ENCODE results near the gene ZNRF3.
A peak's percentile ranks its signal among the peaks of the same experiment; 100 is the strongest.
"Not testable (repeated sequence)": the region's sequence is repeated elsewhere in the genome, so short reads cannot be mapped to it uniquely, and the experiment has no call there.

The ZNRF3 gene

GRCh38 chr22:29039148-29039547 is 155.8 kb downstream of the ZNRF3 start:
- DNase-seq (ENCODE audit: low spot score) = no peak

DNA sequence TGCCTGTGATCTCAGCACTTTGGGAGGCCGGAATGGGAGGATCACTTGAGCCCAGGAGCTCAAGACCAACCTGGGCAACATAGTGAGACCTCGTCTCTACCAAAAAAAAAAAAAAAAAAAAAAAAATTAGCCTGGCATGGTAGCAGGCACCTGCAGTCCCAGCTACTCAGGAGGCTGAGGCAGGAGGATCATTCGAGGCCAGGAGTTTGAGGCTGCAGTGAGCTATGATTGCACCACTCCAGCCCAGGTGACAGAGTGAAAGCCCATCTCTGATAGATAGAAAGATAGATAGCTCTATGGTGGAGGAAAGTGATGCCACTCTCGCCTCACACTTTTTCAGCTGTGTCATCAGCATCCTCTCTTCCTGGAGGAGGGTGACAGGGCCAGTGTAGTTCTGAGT is 156.3 kb downstream of the ZNRF3 start:
- DNase-seq (ENCODE audit: low spot score) = not testable (repeated sequence)

DNA sequence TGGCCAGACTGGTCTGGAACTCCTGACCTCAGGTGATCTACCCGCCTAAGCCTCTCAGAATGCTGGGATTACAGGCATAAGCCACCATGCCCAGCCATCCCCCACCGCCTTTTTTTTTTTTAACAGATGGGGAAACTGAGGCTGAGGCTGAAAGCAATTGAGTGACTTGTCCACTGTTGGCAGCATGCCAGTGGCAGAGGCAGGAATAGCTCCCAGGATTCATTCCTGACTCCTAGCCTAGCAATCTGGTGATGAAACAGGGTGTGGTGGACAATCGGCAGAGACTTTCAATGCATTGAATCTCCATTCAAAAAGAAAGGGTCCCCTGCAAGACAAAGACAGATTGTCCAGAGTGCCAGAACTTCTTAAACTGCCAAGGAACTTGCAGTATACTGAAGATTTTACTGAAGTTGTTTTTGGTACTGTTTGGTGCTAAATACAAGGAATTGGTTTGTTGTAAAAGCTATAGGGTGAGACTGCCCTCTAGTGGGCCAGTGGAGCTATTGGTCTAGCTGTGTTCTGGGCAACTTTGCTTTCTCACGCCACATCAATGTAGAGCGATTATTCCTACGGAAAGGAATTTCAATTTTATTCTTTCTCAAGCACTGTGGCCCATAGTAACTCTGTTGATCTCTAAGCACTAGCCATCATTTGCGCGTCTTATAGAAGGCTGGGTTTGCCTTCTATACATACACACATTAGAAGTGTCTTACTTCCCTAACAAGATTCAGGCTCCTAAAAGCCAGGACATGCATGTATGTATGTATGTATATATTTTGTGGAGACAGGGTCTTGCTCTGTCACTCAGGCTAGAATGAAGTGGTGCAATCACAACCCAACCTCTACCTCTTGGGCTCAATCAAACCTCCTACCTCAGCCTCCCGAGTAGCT is 157.3 kb downstream of the ZNRF3 start:
- peak; percentile 75 for DNase-seq (ENCODE audit: low spot score)

DNA sequence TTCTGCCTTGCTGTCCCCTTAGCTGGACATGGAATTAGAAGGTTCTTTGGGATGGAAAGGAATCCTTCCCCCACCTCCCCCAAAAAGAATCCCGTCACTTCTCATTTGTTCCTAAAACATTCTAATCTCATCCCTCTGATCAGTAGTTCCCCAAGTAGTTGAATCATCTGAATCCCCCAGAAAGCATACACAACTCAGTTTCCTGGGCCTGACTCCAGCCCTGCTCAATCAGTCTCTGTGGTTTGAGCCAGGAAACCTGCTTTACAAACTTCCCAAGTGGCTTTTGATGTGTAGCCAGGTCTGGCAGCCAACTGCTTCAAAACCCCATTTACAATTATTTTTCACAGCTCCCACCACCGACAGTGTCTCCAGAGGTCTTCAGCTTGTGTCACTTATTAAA is 158.0 kb downstream of the ZNRF3 start:
- no peak for DNase-seq (ENCODE audit: low spot score)

GRCh38 chr22:29043906-29044575 is 160.7 kb downstream of the ZNRF3 start:
- no peak for DNase-seq (ENCODE audit: low spot score)

- no peak for DNase-seq (ENCODE audit: low spot score)
Measured at GRCh38 chr22:29044657-29045176, 161.3 kb downstream of the ZNRF3 start.

DNA sequence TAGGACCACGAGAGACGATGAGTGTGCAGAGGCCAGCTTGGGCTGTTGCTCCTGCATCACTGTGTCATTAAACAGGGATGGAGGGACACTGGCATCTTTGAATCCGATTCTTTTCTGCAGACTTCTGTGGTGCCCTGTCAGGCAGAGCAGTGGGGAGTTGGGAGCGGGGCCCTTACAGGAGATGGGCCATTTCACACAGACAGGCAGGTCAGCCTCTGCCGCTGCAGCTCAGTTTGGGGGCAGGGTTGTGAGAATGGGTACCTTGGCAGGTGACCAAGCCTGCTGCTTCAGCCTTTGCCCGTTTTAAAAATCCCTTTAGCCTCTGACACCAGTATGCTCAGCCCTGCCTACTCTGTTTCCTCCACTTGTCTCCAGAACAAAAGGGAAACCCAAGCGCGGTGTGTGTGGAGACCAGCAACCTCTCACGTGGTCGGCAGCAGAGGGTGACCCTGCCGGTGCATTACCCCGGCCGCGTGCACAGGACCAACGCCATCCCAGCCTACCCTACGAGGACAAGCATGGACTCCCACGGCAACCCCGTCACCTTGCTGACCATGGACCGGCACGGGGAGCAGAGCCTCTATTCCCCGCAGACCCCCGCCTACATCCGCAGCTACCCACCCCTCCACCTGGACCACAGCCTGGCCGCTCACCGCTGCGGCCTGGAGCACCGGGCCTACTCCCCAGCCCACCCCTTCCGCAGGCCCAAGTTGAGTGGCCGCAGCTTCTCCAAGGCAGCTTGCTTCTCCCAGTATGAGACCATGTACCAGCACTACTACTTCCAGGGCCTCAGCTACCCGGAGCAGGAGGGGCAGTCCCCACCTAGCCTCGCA is 165.7 kb downstream of the ZNRF3 start:
- DNase-seq (ENCODE audit: low spot score) = no peak

DNA sequence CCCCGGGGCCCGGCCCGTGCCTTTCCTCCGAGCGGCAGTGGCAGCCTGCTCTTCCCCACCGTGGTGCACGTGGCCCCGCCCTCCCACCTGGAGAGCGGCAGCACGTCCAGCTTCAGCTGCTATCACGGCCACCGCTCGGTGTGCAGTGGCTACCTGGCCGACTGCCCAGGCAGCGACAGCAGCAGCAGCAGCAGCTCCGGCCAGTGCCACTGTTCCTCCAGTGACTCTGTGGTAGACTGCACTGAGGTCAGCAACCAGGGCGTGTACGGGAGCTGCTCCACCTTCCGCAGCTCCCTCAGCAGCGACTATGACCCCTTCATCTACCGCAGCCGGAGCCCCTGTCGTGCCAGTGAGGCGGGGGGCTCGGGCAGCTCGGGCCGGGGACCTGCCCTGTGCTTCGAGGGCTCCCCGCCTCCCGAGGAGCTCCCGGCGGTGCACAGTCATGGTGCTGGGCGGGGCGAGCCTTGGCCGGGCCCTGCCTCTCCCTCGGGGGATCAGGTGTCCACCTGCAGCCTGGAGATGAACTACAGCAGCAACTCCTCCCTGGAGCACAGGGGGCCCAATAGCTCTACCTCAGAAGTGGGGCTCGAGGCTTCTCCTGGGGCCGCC is 166.4 kb downstream of the ZNRF3 start:
- no peak for DNase-seq (ENCODE audit: low spot score)

GRCh38 chr22:29050457-29050856 is 167.1 kb downstream of the ZNRF3 start:
- no peak for DNase-seq (ENCODE audit: low spot score)

GRCh38 chr22:29053048-29053702 is 169.8 kb downstream of the ZNRF3 start:
- DNase-seq (ENCODE audit: low spot score) = no peak

GRCh38 chr22:29054251-29054767 is 170.9 kb downstream of the ZNRF3 start:
- DNase-seq (ENCODE audit: low spot score) = no peak

GRCh38 chr22:29055192-29055830 is 171.9 kb downstream of the ZNRF3 start:
- no peak for DNase-seq (ENCODE audit: low spot score)

GRCh38 chr22:29056472-29056871 is 173.1 kb downstream of the ZNRF3 start:
- no peak for DNase-seq (ENCODE audit: low spot score)

DNA sequence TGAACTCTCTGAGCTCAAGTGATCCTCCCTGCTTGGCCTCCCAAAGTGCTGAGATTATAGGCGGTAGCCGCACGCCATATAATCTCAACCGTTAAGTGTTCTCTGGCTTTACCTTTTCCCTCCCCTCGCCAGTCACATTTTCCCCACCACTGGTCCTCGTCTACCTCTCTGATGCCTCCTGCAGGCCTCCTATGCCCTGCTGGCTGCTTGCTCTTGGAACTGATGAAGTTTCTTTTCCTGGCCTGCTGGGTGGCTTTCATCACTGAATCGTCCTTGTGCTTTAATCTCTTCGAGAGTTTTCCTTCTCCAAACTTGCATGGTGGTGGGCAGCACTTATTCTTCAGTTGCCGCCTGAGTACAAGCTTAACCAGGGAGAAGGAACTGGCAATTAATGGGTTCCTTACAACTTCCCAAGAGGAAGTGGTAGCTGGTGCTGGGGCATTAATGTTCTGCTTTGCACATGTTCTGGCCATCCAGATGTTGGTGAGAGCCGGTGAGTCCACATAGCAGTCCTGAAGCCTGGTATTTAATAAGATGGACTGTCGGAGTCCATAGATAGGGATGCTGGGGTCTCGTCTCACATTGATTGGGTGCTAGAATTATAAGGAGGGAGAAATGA is 177.0 kb downstream of the ZNRF3 start:
- DNase-seq (ENCODE audit: low spot score) = no peak

DNA sequence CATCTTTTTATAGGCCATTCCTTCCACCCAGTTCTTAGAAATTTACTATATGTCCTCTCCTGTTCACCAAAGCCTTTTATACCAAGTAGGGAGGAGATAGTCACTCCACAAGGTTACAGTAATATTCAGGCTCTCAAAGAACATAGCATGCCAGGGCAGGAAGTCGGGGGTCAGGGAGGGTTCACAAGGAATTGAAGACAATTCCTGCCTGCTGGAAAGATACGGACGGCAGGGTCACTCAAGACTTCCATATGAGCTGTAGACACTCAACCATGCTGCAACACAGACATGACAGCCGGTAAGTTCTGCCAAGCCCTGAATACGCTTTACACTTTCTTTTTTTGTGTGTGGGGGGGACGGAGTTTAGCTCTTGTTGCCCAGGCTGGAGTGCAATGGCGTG is 177.6 kb downstream of the ZNRF3 start:
- DNase-seq (ENCODE audit: low spot score) = no peak

- DNase-seq (ENCODE audit: low spot score) = no peak
Measured at GRCh38 chr22:29061773-29062172, 178.4 kb downstream of the ZNRF3 start, which contains the start of gene C22orf31. Gene C22orf31, minus strand, starts transcription at chr22:29061831. Its CDS starts 39 bp downstream, at chr22:29061792.

DNA sequence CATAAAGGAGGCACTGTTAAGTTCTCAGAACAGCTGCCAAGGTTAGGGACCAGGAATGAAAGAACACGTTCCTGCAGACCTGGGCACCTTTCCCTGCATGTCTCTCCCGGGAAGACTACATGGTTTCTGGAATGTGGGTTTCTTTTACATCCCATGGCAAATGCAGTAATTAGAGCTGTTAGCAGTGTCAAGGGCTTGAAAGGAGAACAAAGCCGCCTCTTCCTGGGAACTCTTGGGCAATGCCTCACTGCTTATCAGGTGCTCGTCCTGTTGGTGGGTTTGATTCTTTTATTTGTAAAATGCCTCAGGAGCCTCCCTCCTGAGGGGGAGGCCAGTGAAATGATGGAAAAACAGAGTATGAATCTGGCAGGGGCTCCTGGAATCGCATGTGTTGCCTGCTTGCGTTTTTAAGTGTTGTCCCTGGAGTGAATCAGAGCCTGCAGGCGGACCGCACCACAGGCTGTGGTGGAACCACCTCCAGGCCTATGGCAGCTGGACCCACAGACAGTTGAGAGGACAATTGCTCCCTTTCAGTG is 179.0 kb downstream of the ZNRF3 start:
- DNase-seq (ENCODE audit: low spot score) = no peak

DNA sequence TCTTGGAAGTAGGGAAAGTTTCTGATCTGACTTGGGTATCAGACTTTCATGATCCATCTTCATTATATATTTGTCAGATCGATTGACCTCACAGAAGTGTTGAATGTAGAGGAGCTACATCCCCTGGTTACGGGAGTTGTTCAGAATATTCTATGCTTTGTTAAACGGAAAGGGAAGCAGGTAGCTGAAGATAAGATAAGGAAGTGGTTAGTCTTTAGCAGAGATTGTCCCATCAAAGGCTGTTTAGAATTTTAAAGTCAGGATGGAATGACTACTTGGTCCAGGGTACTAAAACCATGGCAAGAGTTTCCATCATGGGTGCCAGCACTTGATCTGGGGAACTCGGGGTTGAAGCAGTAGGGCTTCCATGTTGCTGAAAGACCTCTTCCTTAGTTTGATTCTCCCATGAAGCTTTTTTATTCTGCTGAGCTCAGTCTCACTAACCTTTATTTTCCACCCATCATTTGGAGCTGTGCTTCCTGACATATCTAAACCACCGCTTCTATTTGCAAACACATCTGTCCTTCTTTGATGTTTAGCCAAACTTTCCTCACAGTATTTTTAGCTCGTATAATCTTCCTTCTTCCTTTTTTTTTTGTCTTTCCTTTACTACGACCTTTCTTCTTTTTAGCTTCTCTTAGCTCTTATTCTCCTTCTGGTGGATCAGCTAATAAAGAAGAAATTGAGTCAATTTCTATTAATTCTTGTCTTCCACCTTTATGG is 182.3 kb downstream of the ZNRF3 start:
- no peak for DNase-seq (ENCODE audit: low spot score)

DNA sequence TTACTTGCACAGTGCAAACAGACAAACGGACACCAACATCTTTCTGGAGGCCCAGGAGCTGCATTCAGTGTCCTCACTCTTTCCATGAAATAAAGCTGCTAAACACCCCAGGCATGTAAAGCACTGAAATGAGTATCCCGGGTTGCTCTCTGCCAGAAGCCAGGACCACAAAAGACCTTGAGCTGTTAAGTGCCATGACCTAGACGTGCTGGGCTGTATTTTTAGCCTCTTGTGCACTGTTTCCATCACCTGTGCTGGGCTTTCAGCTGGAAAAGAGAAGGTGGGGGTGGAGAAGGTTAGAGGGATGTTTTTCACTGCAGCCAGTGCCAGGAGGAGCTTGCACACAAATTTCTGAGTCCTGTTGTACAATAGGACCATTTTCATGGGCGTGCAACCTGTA is 186.1 kb downstream of the ZNRF3 start:
- DNase-seq (ENCODE audit: low spot score) = no peak

Measured in LoVo (cell line).